Kidney (tissue), 14 donors: ENCODE results near the gene BLM. TPM values are rescaled to one million over a fixed set of nuclear protein-coding genes. Genes with fewer than 3 reads are reported as not detected.
A peak's percentile ranks its signal among the peaks of the same experiment; 100 is the strongest.

Experiments
- DNase-seq, 5 donors: peaks; one replicate each; pipeline ENCODE4 v3.0.0-alpha.2; 2013 to 2020
- FAIRE-seq: peaks from 2 replicates; lab custom pipeline; 2012; peaks lifted over from hg19 to GRCh38; lab: Jason Lieb, UNC
- H3K27ac ChIP-seq, 2 donors: one replicate each; pipeline ENCODE4 v1.7.0; 2013; ENCODE audit warnings: low read depth in 2 of 2, low read length in 2 of 2, inconsistent platforms in 1 of 2
- H3K27me3 ChIP-seq: one replicate; pipeline ENCODE4 v1.7.1; 2013; ENCODE audit warnings: low read length, inconsistent platforms; ENCODE audit not compliant: control insufficient read depth, insufficient read depth
- H3K36me3 ChIP-seq, 3 donors: one replicate each; pipeline versions ENCODE4 v1.7.0 to v1.7.1; 2013; ENCODE audit warnings: low read length in 3 of 3, control low read depth in 1 of 3, inconsistent platforms in 1 of 3; ENCODE audit not compliant: insufficient read depth in 3 of 3, control insufficient read depth in 2 of 3
- H3K4me1 ChIP-seq, 3 donors: one replicate each; pipeline versions ENCODE4 v1.7.0 to v1.7.1; 2013; ENCODE audit warnings: low read length in 3 of 3, inconsistent platforms in 1 of 3, low read depth in 1 of 3; ENCODE audit not compliant: control insufficient read depth in 2 of 3, insufficient read depth in 2 of 3
- H3K4me3 ChIP-seq, 3 donors: one replicate each; pipeline versions ENCODE4 v1.7.0 to v1.8.1; 2013; ENCODE audit warnings: low read length in 3 of 3, control low read depth in 1 of 3, inconsistent platforms in 1 of 3
- H3K9ac ChIP-seq, 3 donors: one replicate each; pipeline versions ENCODE4 v1.7.0 to v1.7.1; 2013; ENCODE audit warnings: low read length in 3 of 3, control low read depth in 1 of 3, inconsistent platforms in 1 of 3
- H3K9me3 ChIP-seq, 3 donors: one replicate each; pipeline versions ENCODE4 v1.7.0 to v1.7.1; 2013; ENCODE audit warnings: low read length in 3 of 3, control low read depth in 1 of 3, inconsistent platforms in 1 of 3; ENCODE audit not compliant: control insufficient read depth in 2 of 3, insufficient read depth in 1 of 3
- CTCF ChIP-seq: IDR thresholded peaks from 3 replicates; pipeline ENCODE4 v1.5.1; 2012; ENCODE audit warnings: mild to moderate bottlenecking, moderate library complexity, borderline replicate concordance; ENCODE audit not compliant: insufficient read depth; ENCODE audit errors: extremely low read depth
- intact Hi-C: fragments of 100-400 bp; cut with DNase I; formaldehyde crosslinking; loops from one replicate; pipeline ENCODE4 v1.11.1; 2022
- polyA plus RNA-seq: library from polyadenylated mRNA; stranded (reverse); fragments of 350-450 nt; fragmentation: Illumina TruSeq; extraction: RNeasy Lipid Tissue Mini Kit (QIAGEN cat#74804); gene quantifications from one replicate; pipeline ENCODE4 v1.2.3, GENCODE V29; 2014; ENCODE audit warnings: low read depth, low replicate concordance; ENCODE audit not compliant: insufficient read depth
- total RNA-seq: library from RNA; stranded (reverse); fragmentation: NEBNext Ultra II Directional; extraction: Animal tissue kit (Norgen Biotek cat#: 25700); gene quantifications from one replicate; pipeline ENCODE4 v1.2.1, GENCODE V29; 2021
- donor health status: control.
- donor health status: control.
- donor health status: control.
- donor health status: control.
- donor health status: control.
- donor health status: DM: yes; HTN: yes; CAD: no.
- donor health status: Normal renal cell carcinoma (clear cell type).

The BLM gene
- total and polyA plus RNA-seq, 2 donors from 2014 or later, result 1.1 to 2.8 TPM

GRCh38 chr15:90818251-90819210 lies 101.4 kb downstream of the BLM start:
- FAIRE-seq, result no peak

GRCh38 chr15:90819390-90819789 lies 102.2 kb downstream of the BLM start:
- Histone ChIP-seq H3K27me3 (no peaks in the 10 kb centered on the region), H3K4me3 (no peak overlapping the region), H3K36me3 (no peaks in the 10 kb centered on the region), H3K9ac (no peak overlapping the region), H3K4me1 (no peaks in the 10 kb centered on the region), H3K9me3 (no peaks in the 10 kb centered on the region), H3K27ac (no peak overlapping the region)
- DNase-seq, result no peak
- intact Hi-C loops, result no loop called here
- TF ChIP-seq CTCF, result no peak
- no peak for FAIRE-seq

More at GRCh38 chr15:90818251-90819210, 101.4 kb downstream of the BLM start:
- no peak for TF ChIP-seq CTCF
- Histone ChIP-seq H3K9me3 (no peaks in the 10 kb centered on the region), H3K4me3 (no peak overlapping the region), H3K36me3 (no peaks in the 10 kb centered on the region), H3K27ac (no peak overlapping the region), H3K4me1 (no peaks in the 10 kb centered on the region), H3K9ac (no peak overlapping the region), H3K27me3 (no peaks in the 10 kb centered on the region)
- intact Hi-C loops, result no loop called here
- peak in 1 of 5 donors; percentile 55 for DNase-seq

- no peak for TF ChIP-seq CTCF
- DNase-seq (no peak), FAIRE-seq (no peak)
- Histone ChIP-seq H3K4me1 (no peaks in the 10 kb centered on the region), H3K36me3 (no peaks in the 10 kb centered on the region), H3K9ac (no peak overlapping the region), H3K27ac (no peak overlapping the region), H3K9me3 (no peaks in the 10 kb centered on the region), H3K4me3 (no peak overlapping the region), H3K27me3 (no peaks in the 10 kb centered on the region)
- intact Hi-C loops, result no loop called here
Observed at GRCh38 chr15:90819850-90820249, 102.7 kb downstream of the BLM start.
